ENCODE measurements around the gene ANKRD13D.

- TF ChIP-seq CTCF (IDR thresholded peaks at IDR 0.05; ENCODE audit: control extremely low read depth in 1 of 3, insufficient read depth in 1 of 3, low read depth in 1 of 3, low read length in 3 of 3) (no peak), SP1 (IDR thresholded peaks at IDR 0.05; ENCODE audit: low read depth, low read length) (no peak), ZNF274 (IDR thresholded peaks at IDR 0.05; ENCODE audit: borderline replicate concordance, extremely low read depth, low read length) (no peak)
These were observed 24.0 kb upstream of the ANKRD13D start for GRCh38 chr11:67264877-67265632.
